ENCODE data around the gene RHOA.

Gene RHOA

GRCh38 chr3:49327485-49327884 lies 84.3 kb downstream of the RHOA start:
- Histone ChIP-seq H4K20me1 (ENCODE audit: control insufficient read depth, insufficient read depth, low read depth, low read length) (no peaks in the 10 kb centered on the region), H3K36me3 (ENCODE audit: control insufficient read depth, low read length) (peaks cover 71% of the 10 kb centered on the region), H3K4me1 (ENCODE audit: control insufficient read depth, low read length) (no peaks in the 10 kb centered on the region), H3K9me2 (replicated peaks; ENCODE audit: control insufficient read depth, low read length) (no peaks in the 10 kb centered on the region), H3K27me3 (ENCODE audit: control insufficient read depth, low read length) (no peaks in the 10 kb centered on the region), H3K4me3 (ENCODE audit: low read length) (no peak overlapping the region), H3F3A (ENCODE audit: control insufficient read depth, insufficient read depth) (no peaks in the 10 kb centered on the region), H3K79me2 (ENCODE audit: control insufficient read depth, low read length) (peaks cover 6% of the 10 kb centered on the region; the same call in 1 of the 2 replicates), H3K27ac (ENCODE audit: low read depth, low read length) (no peak overlapping the region), H3K9me3 (ENCODE audit: control insufficient read depth, insufficient read depth, low read length) (no peaks in the 10 kb centered on the region), H3K4me2 (ENCODE audit: low read length) (no peak overlapping the region)
- TF ChIP-seq CTCF (IDR thresholded peaks at IDR 0.05; ENCODE audit: low read depth, low read length, poor library complexity, severe bottlenecking) (peak; percentile 24), EZH2phosphoT487 (IDR thresholded peaks at IDR 0.05; ENCODE audit: borderline replicate concordance, low read length) (no peak)

- Histone ChIP-seq H3F3A (ENCODE audit: control insufficient read depth, insufficient read depth) (no peaks in the 10 kb centered on the region), H3K27me3 (ENCODE audit: control insufficient read depth, low read length) (no peaks in the 10 kb centered on the region), H3K9me2 (replicated peaks; ENCODE audit: control insufficient read depth, low read length) (no peaks in the 10 kb centered on the region), H3K36me3 (ENCODE audit: control insufficient read depth, low read length) (peaks cover 77% of the 10 kb centered on the region), H3K4me1 (ENCODE audit: control insufficient read depth, low read length) (no peaks in the 10 kb centered on the region), H3K4me3 (ENCODE audit: low read length) (no peak overlapping the region), H3K4me2 (ENCODE audit: low read length) (no peak overlapping the region), H3K79me2 (ENCODE audit: control insufficient read depth, low read length) (peaks cover 4% of the 10 kb centered on the region; the same call in 1 of the 2 replicates), H3K9me3 (ENCODE audit: control insufficient read depth, insufficient read depth, low read length) (no peaks in the 10 kb centered on the region), H4K20me1 (ENCODE audit: control insufficient read depth, insufficient read depth, low read depth, low read length) (no peaks in the 10 kb centered on the region), H3K27ac (ENCODE audit: low read depth, low read length) (no peak overlapping the region)
- TF ChIP-seq CTCF (IDR thresholded peaks at IDR 0.05; ENCODE audit: low read depth, low read length, poor library complexity, severe bottlenecking) (no peak), EZH2phosphoT487 (IDR thresholded peaks at IDR 0.05; ENCODE audit: borderline replicate concordance, low read length) (no peak)
Observed at GRCh38 chr3:49324768-49325167, 87.0 kb downstream of the RHOA start.

- no peaks in the 10 kb centered on the region for H3K4me1 ChIP-seq (ENCODE audit: control insufficient read depth, low read length)
- H3F3A ChIP-seq (ENCODE audit: control insufficient read depth, insufficient read depth): no peaks in the 10 kb centered on the region
- peaks cover 47% of the 10 kb centered on the region for H3K36me3 ChIP-seq (ENCODE audit: control insufficient read depth, low read length)
- H3K4me2 ChIP-seq (ENCODE audit: low read length): no peak overlapping the region
- H3K4me3 ChIP-seq (ENCODE audit: low read length): no peak overlapping the region
- H3K79me2 ChIP-seq (ENCODE audit: control insufficient read depth, low read length): no peaks in the 10 kb centered on the region
- no peaks in the 10 kb centered on the region for H4K20me1 ChIP-seq (ENCODE audit: control insufficient read depth, insufficient read depth, low read depth, low read length)
- H3K9me2 ChIP-seq (replicated peaks; ENCODE audit: control insufficient read depth, low read length): no peaks in the 10 kb centered on the region
- H3K27ac ChIP-seq (ENCODE audit: low read depth, low read length): no peak overlapping the region
- TF ChIP-seq EZH2phosphoT487 (IDR thresholded peaks at IDR 0.05; ENCODE audit: borderline replicate concordance, low read length) (no peak), CTCF (IDR thresholded peaks at IDR 0.05; ENCODE audit: low read depth, low read length, poor library complexity, severe bottlenecking) (no peak)
- H3K9me3 ChIP-seq (ENCODE audit: control insufficient read depth, insufficient read depth, low read length): no peaks in the 10 kb centered on the region
- no peaks in the 10 kb centered on the region for H3K27me3 ChIP-seq (ENCODE audit: control insufficient read depth, low read length)
Observed at GRCh38 chr3:49316696-49317457, 94.9 kb downstream of the RHOA start.
